ENCODE results near the gene SPECC1.

The SPECC1 gene

DNA sequence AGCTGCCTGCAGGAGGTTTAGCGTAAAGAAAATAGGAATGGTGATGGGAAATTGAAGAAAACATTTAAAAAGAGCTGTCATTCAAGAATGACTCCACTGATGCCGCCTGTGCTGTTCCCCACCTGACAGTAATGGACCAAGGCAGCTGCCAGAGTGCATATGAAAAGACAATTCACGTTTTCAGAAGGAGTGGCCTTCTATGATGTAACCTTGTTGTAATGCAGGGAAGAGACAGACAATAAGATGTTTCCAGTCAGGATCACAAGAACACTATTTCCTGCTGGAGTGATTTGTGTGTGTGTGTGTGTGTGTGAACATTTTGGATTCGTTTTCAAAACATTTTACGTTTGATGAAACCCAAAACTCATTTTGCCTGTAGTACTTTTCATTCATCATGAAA is 254.4 kb downstream of the SPECC1 start:
- no peak for DNase-seq (ENCODE audit: extremely low read depth, low read depth)
- TF ChIP-seq, protein P1, sequence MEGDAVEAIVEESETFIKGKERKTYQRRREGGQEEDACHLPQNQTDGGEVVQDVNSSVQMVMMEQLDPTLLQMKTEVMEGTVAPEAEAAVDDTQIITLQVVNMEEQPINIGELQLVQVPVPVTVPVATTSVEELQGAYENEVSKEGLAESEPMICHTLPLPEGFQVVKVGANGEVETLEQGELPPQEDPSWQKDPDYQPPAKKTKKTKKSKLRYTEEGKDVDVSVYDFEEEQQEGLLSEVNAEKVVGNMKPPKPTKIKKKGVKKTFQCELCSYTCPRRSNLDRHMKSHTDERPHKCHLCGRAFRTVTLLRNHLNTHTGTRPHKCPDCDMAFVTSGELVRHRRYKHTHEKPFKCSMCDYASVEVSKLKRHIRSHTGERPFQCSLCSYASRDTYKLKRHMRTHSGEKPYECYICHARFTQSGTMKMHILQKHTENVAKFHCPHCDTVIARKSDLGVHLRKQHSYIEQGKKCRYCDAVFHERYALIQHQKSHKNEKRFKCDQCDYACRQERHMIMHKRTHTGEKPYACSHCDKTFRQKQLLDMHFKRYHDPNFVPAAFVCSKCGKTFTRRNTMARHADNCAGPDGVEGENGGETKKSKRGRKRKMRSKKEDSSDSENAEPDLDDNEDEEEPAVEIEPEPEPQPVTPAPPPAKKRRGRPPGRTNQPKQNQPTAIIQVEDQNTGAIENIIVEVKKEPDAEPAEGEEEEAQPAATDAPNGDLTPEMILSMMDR (IDR thresholded peaks at IDR 0.05; ENCODE audit: low read depth, low read length) = no peak

DNA sequence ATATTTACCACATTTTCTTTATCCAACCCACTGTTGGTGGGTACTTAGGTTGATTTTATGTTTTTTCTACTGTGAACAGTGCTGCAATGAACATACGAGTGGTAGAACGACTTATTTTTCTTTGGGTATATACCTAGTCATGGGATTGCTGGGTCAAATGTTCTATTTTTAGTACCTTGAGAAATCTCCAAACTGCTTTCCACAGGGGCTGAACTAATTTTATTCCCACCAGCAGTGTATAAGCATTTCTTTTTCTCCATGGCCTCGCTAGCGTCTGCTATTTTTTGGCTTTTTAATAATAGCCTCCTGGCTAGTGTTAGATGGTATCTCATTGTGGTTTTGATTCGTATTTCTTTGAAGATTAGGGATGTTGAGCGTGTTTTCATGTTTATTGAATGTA is 255.8 kb downstream of the SPECC1 start:
- no peak for DNase-seq (ENCODE audit: extremely low read depth, low read depth)

DNA sequence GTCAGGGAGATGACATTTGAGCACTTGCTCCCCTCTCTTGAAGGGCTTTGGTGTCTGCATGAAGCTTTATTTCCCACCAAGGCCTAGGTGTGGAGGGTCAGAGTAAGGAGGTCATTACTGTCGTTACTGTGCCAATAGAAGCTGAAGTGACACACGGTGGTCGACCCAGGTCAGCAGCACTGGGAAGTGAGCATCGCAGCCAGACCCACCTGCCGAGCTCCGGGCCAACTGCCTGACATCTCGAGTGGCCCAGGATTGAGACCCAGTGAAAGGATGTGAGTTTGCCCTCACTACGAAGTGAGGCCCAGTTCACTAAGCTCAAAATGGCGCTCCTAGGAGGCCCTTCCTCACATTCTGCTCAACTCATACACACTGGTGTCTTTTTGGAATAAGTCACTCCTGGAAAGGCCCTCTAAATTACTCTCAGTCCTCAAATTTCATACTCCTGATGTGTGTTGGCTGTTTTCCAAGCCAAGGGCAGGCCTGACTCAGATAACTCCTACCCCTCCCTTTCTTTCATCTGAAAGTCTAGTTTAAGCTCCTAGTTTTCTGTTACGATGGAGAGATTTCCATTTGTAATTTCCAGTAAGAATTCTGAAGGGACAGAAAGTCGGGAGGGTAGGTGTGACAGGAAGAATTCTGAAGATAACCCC is 257.8 kb downstream of the SPECC1 start:
- peak; percentile 48 for DNase-seq (ENCODE audit: extremely low read depth, low read depth)
- TF ChIP-seq, protein P1 (IDR thresholded peaks at IDR 0.05; ENCODE audit: low read depth, low read length) = no peak

More for the DNA sequence above, 255.8 kb downstream of the SPECC1 start:
- TF ChIP-seq, protein P1 (IDR thresholded peaks at IDR 0.05; ENCODE audit: low read depth, low read length) = no peak

DNA sequence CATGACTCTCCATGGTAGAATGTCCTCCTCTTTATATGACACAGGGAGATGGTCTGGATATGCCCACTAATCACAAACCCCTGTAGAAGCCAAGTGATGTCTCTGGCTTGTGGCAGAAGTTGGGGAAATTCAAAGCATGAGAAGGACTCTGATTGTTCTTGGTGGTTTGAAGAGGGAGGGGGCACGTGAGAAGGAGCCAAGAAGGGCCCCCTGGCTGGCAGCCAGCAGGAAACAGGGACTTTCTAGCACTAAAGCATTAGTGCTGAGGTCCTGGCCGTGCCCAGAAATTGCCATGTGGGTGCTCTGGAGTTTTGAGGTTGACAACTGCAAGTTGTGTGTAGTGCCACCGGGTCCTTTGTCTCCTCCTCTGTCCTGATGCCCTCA is 258.3 kb downstream of the SPECC1 start:
- DNase-seq (ENCODE audit: extremely low read depth, low read depth) = no peak
- TF ChIP-seq, protein P1 (IDR thresholded peaks at IDR 0.05; ENCODE audit: low read depth, low read length) = no peak

DNA sequence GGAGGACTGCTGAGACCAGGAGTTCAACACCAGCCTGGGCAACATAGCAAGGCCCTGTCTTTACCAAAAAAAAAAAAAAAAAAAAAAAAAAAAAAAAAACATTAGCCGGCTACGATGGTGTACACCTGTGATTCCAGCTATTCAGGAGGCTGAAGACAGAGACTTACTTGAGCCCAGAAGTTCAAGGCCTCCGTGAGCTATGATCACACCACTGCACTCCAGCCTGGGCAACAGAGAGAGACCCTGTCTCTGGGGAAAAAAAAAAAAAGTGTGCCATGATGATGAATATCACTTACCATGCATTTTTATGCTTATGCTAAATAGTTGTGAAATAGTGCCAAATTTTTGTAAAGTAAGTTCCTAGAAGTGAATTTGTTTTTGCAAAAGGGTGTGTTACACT is 261.2 kb downstream of the SPECC1 start:
- TF ChIP-seq, protein P1 (IDR thresholded peaks at IDR 0.05; ENCODE audit: low read depth, low read length) = no peak
- no peak for DNase-seq (ENCODE audit: extremely low read depth, low read depth)

DNA sequence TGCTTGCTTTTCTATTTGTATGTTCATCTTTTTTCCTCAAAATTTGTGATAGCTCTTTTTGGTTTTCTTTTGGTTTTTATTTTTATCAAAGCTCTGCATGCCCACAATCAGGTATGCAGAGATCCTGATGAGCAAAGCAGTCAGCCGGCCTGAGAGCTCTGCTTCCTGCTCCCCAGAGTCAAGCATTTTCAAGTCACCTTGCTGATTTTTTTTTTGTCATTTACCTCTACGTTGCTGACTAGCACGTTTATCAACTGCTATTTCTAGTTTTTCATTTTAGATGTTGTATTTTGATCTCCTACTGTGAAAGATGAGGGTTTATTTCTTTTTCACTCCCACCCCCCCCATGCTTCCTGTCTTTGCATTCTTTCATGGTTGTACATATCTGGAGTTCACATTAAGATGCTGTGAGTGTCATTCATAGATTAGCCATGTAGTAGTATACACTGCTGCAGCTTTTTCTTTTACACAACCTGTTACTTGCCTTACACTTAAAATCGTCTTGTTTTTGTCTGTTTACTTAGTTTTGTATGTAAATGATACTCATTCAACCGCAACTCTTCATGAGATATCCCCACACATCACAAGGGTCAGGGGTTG is 262.0 kb downstream of the SPECC1 start:
- DNase-seq (ENCODE audit: extremely low read depth, low read depth) = no peak
- TF ChIP-seq, protein P1 (IDR thresholded peaks at IDR 0.05; ENCODE audit: low read depth, low read length) = no peak

DNA sequence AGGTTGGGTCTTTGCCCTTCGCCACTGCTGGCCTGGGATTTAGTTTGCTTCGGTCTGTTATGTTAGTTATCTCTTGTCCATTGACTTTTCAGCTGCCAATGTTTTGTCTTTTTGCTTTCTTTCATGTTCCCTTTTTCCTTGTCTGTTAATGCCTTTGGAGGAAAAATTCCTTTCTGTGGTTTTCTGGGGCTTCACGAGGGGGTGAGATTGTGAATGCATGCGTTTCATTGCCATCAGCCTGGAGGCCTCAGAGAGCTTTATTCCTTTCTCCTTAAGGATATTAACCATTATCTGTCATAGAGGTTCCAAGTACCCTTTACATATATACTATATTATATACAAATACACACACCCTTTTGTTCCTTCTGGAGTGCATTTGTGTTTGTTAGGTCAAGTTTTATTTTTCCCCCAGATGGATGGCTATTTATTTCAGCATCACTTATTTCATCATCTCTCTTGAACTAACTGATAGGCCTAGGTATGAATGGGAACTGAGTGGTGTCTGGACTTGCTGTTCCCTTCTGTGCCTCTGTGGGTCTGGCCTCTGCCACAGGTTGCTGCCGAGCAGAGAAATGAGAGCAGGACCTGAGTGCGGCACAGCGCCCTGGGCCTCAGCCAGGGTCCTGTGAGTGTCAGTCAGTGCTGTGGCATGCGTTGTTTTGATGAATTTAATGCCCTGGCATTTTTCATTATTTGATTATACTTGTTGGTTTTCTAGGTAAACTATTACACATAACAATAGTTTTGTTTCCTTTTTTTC is 264.8 kb downstream of the SPECC1 start:
- DNase-seq (ENCODE audit: extremely low read depth, low read depth) = no peak
- TF ChIP-seq, protein P1 (IDR thresholded peaks at IDR 0.05; ENCODE audit: low read depth, low read length) = no peak

Data from AG09319 (cell line).